Keratinocyte (primary cell): ENCODE measurements around the gene CLDN10.

Experiments
- CTCF ChIP-seq, 3 experiments: IDR thresholded peaks in 1 of 3; conservative IDR thresholded peaks in 1 of 3; optimal IDR thresholded peaks in 1 of 3; 2 replicates in 2 of 3; 3 replicates in 1 of 3; pipeline versions ENCODE3 to v1.5.1; 2011; ENCODE audit warnings: low read length in 3 of 3, mild to moderate bottlenecking in 3 of 3, moderate library complexity in 2 of 3, control low read depth in 1 of 3, inconsistent platforms in 1 of 3; ENCODE audit not compliant: insufficient read depth in 2 of 3; ENCODE audit errors: extremely low read depth in 1 of 3
- EZH2 ChIP-seq: IDR thresholded peaks from one replicate; pipeline ENCODE4 v1.6.1; 2012; ENCODE audit warnings: inconsistent platforms, mild to moderate bottlenecking, low read length, moderate library complexity

- TF ChIP-seq CTCF (optimal IDR thresholded peaks at IDR 0.05 in 1 of 3, IDR thresholded peaks at IDR 0.05 in 1 of 3, conservative IDR thresholded peaks at IDR 0.05 in 1 of 3; ENCODE audit: extremely low read depth in 1 of 3, insufficient read depth in 2 of 3, low read length in 3 of 3), result no peak
- no peak for TF ChIP-seq EZH2
Observed at GRCh38 chr13:95559100-95559499, 6.6 kb downstream of the CLDN10 start.
